ENCODE results near the gene KHNYN.
A peak's percentile ranks its signal among the peaks of the same experiment; 100 is the strongest.

Gene KHNYN

DNA sequence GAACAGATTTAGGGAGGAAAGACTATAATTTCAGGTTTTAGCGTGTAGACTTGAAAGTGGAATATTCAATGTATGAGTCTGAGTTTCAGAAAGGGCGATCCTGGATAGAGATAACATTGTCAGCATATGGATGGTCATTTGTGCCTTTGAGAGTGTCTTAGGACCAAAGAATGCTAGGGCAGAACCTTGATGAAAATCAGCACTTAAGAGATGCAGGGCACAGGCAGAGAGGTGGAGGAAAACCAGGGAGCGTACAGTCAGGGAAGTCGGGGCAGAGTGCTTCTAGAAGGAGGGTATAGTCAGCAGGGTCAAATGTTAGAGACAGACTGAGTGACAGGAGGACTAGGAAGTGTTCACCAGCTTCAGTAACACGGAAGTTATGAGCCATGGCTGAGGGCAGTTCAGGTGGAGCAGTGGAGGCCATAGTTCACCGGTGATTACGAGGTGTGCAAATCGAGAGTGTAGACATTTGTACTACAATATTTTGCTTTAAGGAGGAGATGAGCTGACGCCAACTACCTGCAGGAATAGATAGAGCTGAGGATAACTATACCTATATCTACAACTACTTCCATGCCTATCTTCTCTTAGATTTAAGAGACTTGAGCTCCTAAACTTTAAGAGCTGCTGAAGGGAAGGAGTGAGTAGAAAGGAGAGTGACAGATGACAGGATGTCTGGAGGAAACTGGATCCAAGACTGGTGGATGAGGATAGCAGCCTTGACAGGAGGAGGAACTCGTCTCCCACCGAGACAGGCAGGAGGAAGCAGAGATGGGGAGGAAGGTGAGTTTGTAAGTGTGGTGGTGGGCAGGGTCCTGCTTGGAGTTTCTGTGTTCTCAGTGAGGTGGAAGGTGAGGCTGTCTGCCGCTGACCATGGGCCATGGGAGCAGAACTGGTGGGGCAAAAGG is 6.8 kb upstream of the KHNYN start:
- Histone ChIP-seq H3K9me3 (ENCODE audit: control insufficient read depth, low read length) (no peaks in the 10 kb centered on the region), H3K27me3 (ENCODE audit: control insufficient read depth, insufficient read depth, low read length, poor library complexity, severe bottlenecking) (peaks cover 3% of the 10 kb centered on the region), H3K27ac (ENCODE audit: insufficient read depth, low read depth, low read length, poor library complexity, severe bottlenecking) (no peak overlapping the region), H3K36me3 (ENCODE audit: control insufficient read depth, insufficient read depth, low read length) (no peaks in the 10 kb centered on the region), H3K4me3 (ENCODE audit: insufficient read depth, low read depth, low read length) (no peak overlapping the region), H3K4me1 (ENCODE audit: control insufficient read depth, insufficient read depth, low read length) (no peaks in the 10 kb centered on the region)
- 91% methylated on average over 11 to 12 of the region's 12 CpGs for WGBS, 2 experiments

DNA sequence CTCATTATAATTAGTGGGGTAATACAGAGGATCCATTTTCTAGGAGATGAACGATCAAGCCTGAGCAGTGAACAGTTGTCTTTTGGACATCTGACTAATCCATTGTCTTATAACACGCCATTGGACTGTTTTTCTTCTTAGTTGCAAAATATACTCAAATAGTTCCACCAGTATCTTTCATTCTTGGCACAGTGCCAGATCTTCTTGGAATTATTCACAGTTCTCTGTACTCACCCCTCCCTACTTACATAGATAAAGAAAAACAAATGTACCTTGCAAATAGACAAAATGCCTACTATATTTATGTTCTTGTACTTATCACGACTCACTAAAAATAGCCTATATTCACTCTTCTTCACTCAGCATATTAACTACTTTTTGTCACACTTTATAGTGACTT is 4.0 kb upstream of the KHNYN start:
- WGBS, 2 experiments: 80 to 91% methylated on average over 3 of the region's 3 CpGs
- H3K4me3 ChIP-seq (ENCODE audit: insufficient read depth, low read depth, low read length): no peak overlapping the region

DNA sequence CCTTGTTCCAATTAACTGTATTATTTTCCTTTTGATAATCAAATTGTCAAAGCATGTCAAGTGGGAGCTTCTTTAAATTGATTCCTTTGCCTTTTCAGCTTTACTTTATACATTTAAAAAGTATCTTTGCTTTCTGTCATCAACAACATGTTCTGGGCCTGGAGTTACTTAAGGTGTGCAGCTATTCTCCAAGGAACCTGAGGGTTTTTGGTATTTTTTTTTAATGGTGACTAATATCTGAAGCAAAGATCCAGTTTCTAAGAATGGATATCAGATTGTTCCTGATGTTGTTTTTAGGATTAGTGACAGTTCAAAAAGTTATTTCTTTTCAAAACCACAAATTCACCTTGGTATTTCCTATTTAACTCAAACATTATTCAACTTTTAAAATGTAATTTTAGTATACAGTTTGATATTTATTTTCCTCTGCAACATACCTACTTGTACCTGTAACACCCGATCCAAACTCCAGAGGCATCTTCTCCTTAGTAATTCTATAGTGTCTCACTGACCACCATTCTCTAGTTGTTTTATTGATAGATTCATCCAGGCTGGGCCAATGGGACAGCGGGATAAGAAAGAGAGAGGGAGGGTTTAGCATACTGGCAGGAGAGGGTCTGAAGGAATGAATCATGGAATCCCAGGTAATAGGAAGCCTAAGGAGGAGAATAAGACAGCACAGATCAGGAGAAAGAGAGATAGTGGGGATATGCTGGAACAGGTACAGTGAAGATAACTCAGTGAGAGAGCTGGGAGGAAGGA is 3.4 kb upstream of the KHNYN start:
- WGBS, 2 experiments: 84% methylated on average over 1 to 2 of the region's 2 CpGs
- Histone ChIP-seq H3K27me3 (ENCODE audit: control insufficient read depth, insufficient read depth, low read length, poor library complexity, severe bottlenecking) (peaks cover 15% of the 10 kb centered on the region), H3K4me1 (ENCODE audit: control insufficient read depth, insufficient read depth, low read length) (no peaks in the 10 kb centered on the region), H3K9me3 (ENCODE audit: control insufficient read depth, low read length) (no peaks in the 10 kb centered on the region), H3K36me3 (ENCODE audit: control insufficient read depth, insufficient read depth, low read length) (no peaks in the 10 kb centered on the region), H3K4me3 (ENCODE audit: insufficient read depth, low read depth, low read length) (no peak overlapping the region), H3K27ac (ENCODE audit: insufficient read depth, low read depth, low read length, poor library complexity, severe bottlenecking) (no peak overlapping the region)

More for the DNA sequence above, 4.0 kb upstream of the KHNYN start:
- Histone ChIP-seq H3K4me1 (ENCODE audit: control insufficient read depth, insufficient read depth, low read length) (no peaks in the 10 kb centered on the region), H3K9me3 (ENCODE audit: control insufficient read depth, low read length) (no peaks in the 10 kb centered on the region), H3K27me3 (ENCODE audit: control insufficient read depth, insufficient read depth, low read length, poor library complexity, severe bottlenecking) (peaks cover 15% of the 10 kb centered on the region), H3K27ac (ENCODE audit: insufficient read depth, low read depth, low read length, poor library complexity, severe bottlenecking) (no peak overlapping the region), H3K36me3 (ENCODE audit: control insufficient read depth, insufficient read depth, low read length) (no peaks in the 10 kb centered on the region)

DNA sequence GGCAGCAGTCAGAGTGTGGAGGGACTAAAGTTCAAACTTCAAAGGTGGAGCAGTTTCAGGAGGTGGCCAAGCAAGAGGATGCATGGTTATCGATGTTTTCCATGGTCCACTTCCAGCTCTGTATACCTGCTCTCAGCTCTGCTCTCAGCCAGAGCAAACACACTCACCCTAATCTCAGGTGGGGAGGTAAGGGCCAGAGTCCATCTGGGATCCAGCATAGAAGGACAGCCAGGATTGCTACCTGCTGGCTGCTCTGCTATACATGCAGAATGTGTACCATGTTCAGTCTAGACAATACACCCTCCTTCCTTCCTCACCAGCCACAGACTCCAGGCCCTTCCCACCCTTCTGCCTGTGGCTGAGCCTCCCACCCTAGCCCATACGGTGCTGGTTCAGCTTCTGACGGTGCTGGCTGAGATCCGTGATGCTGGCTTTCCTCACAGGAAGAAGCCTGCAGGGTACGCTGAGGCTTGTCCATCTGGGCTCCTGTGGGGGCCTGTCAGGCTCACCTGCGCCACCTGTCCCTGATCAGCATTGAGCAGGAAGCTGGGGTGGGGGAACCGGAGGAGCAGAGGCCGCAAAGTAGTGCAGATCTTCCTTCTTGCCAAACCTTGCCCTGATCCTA is 2.7 kb upstream of the KHNYN start:
- H3K4me3 ChIP-seq (ENCODE audit: insufficient read depth, low read depth, low read length): no peak overlapping the region
- WGBS, 2 experiments: 76 to 78% methylated on average over 8 of the region's 8 CpGs
- H3K9me3 ChIP-seq (ENCODE audit: control insufficient read depth, low read length): no peaks in the 10 kb centered on the region
- H3K27ac ChIP-seq (ENCODE audit: insufficient read depth, low read depth, low read length, poor library complexity, severe bottlenecking): no peak overlapping the region
- H3K27me3 ChIP-seq (ENCODE audit: control insufficient read depth, insufficient read depth, low read length, poor library complexity, severe bottlenecking): peaks cover 15% of the 10 kb centered on the region
- H3K36me3 ChIP-seq (ENCODE audit: control insufficient read depth, insufficient read depth, low read length): no peaks in the 10 kb centered on the region
- H3K4me1 ChIP-seq (ENCODE audit: control insufficient read depth, insufficient read depth, low read length): no peaks in the 10 kb centered on the region

DNA sequence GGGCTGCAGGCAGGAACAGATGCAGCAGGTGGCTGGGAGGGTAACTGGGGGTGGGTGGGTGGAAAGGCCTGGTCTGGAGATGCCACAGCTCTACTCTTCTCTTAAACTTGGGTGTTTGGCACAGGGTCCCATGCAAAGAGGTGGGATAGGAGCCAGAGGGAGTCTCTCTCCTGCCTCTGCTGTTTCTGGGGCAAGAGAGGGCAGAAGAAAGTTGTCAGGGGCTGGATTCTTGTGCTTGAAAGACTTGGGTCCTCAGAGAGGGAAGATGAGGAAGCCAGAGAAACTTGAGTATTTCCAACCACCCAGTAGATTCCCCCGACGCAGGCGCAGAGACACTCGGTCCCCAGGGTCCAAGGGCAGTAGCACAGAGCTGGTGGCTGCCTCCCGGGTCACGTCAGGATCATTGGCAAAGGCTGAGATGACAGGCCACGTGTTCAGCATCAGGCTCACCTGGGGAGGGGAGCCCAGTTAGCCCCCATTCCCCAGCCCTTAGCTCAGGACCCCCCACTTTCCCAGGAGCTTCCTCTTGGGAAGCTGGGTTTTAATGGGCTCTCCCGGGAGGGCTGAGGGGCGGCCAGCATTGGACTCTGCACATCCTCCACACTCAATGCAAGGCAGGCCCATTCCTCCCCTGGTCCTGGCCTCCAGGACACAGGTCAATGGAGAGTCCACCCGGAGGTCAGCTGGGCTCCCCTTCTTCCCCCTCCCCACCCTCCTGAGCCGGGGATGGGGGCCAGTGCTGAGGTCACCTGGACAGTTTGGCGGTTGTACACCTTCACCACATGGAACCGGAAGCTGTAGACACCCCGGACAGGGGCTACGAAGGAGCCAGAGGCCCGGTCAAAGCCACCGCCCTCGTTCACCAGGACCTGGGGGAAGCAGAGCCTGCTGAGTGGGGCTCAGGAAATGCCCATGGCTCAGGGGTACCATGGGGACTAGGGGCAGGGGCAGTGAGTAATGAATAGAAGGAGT is 1.9 kb upstream of the KHNYN start:
- 92 to 94% methylated on average over 18 of the region's 18 CpGs for WGBS, 2 experiments
- Histone ChIP-seq H3K4me1 (ENCODE audit: control insufficient read depth, insufficient read depth, low read length) (no peaks in the 10 kb centered on the region), H3K4me3 (ENCODE audit: insufficient read depth, low read depth, low read length) (no peak overlapping the region), H3K36me3 (ENCODE audit: control insufficient read depth, insufficient read depth, low read length) (no peaks in the 10 kb centered on the region), H3K9me3 (ENCODE audit: control insufficient read depth, low read length) (no peaks in the 10 kb centered on the region), H3K27ac (ENCODE audit: insufficient read depth, low read depth, low read length, poor library complexity, severe bottlenecking) (no peak overlapping the region), H3K27me3 (ENCODE audit: control insufficient read depth, insufficient read depth, low read length, poor library complexity, severe bottlenecking) (peaks cover 12% of the 10 kb centered on the region)

DNA sequence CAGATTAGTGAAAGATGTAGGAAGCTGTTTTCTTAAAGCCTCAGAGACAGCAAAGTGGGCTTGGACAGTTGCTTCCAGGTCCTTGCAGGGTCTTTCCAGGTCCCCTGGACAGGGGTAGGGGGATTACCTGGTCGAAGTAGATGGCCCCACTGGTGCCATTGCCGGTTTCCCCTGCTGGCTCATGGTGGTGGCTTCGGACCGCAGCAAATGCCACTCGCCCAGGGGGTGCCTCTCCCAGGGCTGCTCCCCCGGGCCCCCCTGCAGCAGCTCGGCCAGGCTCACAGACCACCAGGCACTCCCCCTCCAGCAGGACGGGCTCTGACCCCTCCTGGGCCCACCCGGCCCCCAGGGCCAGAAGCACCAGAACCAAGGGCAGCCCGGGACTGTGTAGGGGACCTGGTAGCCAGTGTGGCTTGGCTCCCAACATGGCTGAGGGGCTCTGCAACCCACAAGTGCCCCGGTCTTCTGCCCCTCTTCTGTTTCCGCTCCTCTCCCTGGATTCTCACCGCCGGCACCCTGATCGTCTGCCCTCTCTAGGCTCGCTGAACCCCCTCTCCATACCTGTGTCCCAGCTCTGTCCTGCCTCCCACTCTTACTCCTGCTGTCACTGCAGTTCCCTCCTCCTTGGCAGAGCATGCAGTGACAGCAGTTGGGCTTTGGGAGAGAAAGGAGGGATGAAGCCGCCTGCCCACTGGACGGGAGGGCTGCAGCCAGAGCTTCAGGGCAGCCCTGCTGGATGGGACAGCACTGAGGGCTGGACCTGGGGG is 943 bp upstream of the KHNYN start:
- Histone ChIP-seq H3K4me3 (ENCODE audit: insufficient read depth, low read depth, low read length) (no peak overlapping the region), H3K9me3 (ENCODE audit: control insufficient read depth, low read length) (no peaks in the 10 kb centered on the region), H3K27me3 (ENCODE audit: control insufficient read depth, insufficient read depth, low read length, poor library complexity, severe bottlenecking) (peaks cover 12% of the 10 kb centered on the region), H3K36me3 (ENCODE audit: control insufficient read depth, insufficient read depth, low read length) (no peaks in the 10 kb centered on the region), H3K4me1 (ENCODE audit: control insufficient read depth, insufficient read depth, low read length) (no peaks in the 10 kb centered on the region), H3K27ac (ENCODE audit: insufficient read depth, low read depth, low read length, poor library complexity, severe bottlenecking) (no peak overlapping the region)
- 86% methylated on average over 18 of the region's 18 CpGs for WGBS, 2 experiments

DNA sequence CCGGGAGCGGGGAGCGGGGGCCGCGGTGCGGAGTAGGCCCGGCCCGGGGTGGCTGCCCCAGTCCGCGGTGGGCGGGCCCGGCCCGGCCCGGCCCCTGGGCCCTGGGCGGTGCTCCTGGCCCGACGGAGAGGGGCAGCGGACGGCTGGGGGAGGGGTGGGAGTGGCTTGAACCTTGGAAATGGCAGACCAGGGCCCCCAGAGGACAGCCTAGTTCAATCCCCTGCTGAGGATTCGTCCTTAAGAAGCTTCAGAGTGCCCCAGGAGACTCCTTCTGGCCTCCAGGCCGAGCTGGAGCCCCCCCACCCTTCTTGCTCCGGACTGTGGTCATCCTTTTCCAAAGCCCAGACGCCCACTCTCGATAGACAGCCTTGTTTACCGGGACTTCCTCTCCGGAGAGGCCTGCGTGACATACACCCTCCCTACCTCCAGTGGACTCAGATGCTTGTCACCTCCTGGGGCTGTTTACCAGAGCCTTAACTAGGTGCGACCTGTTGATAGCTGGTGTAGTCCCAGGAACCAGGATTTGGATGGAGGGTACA is 458 bp downstream of the KHNYN start:
- Histone ChIP-seq H3K9me3 (ENCODE audit: control insufficient read depth, low read length) (no peaks in the 10 kb centered on the region), H3K36me3 (ENCODE audit: control insufficient read depth, insufficient read depth, low read length) (no peaks in the 10 kb centered on the region), H3K4me1 (ENCODE audit: control insufficient read depth, insufficient read depth, low read length) (no peaks in the 10 kb centered on the region), H3K4me3 (ENCODE audit: insufficient read depth, low read depth, low read length) (peak overlapping the region; percentile 49), H3K27me3 (ENCODE audit: control insufficient read depth, insufficient read depth, low read length, poor library complexity, severe bottlenecking) (peaks cover 12% of the 10 kb centered on the region), H3K27ac (ENCODE audit: insufficient read depth, low read depth, low read length, poor library complexity, severe bottlenecking) (no peak overlapping the region)
- 1% methylated on average over 28 of the region's 28 CpGs for WGBS, 2 experiments

DNA sequence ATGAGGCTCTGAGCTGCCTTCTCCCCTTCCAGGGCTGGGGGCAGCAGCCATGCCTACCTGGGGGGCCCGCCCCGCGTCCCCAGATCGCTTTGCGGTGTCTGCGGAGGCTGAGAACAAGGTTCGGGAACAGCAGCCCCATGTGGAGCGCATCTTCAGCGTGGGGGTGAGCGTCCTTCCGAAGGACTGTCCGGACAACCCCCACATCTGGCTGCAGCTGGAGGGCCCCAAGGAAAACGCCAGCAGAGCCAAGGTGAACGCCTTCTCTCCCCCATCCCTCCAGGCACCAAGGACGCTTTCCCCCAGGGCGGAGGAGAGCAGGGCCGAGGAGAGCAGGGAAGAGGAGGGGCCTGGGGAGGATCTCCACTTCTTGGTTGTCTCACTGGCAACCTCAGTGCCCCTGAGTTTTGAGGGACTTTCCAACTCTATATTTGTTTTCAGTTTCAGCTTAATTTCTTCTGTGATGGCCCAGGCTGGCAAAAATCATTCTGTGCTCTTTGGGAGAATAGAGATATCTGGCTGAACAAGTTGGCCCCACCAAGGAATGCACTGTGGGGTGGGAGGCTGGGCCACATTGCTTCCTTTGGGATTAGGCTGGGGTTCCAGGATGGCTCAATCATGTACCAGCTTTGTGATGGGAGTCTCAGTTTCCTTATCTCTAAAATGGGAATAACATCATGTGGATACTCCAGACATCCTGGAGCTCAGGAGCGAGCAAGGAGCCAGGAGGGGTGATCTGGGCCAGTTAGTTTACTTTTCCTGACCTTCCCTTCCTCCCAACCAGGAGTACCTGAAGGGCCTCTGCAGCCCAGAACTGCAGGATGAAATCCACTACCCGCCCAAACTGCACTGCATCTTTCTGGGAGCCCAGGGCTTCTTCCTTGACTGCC is 1.2 kb downstream of the KHNYN start:
- no peak overlapping the region for H3K27ac ChIP-seq (ENCODE audit: insufficient read depth, low read depth, low read length, poor library complexity, severe bottlenecking)
- H3K4me3 ChIP-seq (ENCODE audit: insufficient read depth, low read depth, low read length): peak overlapping the region; percentile 49
- H3K9me3 ChIP-seq (ENCODE audit: control insufficient read depth, low read length): no peaks in the 10 kb centered on the region
- 17 to 20% methylated on average over 19 of the region's 19 CpGs for WGBS, 2 experiments
- no peaks in the 10 kb centered on the region for H3K4me1 ChIP-seq (ENCODE audit: control insufficient read depth, insufficient read depth, low read length)
- no peaks in the 10 kb centered on the region for H3K36me3 ChIP-seq (ENCODE audit: control insufficient read depth, insufficient read depth, low read length)
- H3K27me3 ChIP-seq (ENCODE audit: control insufficient read depth, insufficient read depth, low read length, poor library complexity, severe bottlenecking): peaks cover 12% of the 10 kb centered on the region

All from ectodermal cell (in vitro differentiated cells).